Brain pericyte (primary cell): Measurements from ENCODE around the gene PLA2G4F.
"Not testable (repeated sequence)": the region's sequence is repeated elsewhere in the genome, so short reads cannot be mapped to it uniquely, and the experiment has no call there.

Experiments
- DNase-seq: peaks from one replicate; pipeline ENCODE4 v3.0.0-alpha.2; 2012; ENCODE audit warnings: low read depth, low spot score

Gene PLA2G4F

DNA sequence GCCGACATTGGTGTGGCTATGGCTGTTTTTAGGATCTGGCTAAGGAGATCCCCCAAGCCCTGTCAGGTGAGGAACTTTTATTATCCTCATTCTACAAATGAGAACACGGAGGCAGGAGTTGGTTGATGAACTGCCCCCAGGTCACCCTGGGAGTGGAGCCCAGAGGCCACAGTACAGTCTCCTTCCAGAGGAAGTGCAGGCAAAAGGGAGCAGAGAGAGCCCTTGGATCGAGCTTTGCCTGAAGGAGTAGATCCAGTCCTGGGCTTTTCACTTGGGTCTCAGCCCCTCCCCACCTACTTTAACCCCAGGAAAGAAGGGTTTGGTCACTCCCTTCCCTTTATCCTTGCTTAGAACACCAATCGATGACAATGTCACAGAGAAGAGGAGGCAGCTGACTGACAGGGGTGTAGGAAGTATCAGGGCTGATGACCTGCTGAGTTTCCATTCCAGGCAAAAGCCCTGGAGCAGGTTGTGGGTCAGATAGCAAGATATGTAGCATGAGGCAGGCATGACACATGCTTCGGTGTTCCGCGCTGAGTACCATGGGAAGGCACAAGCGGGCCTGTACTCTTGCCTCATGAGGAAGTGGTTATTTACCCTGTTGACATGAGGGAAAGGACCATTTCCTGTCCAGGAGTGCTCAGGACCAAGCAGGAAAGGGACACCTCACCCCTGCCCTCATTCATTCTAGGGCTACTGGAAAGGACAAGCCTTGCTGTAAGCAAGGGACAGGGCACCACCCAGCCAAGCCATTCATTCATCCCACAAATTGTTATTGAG lies 56.2 kb downstream of the PLA2G4F start:
- DNase-seq: no peak

DNA sequence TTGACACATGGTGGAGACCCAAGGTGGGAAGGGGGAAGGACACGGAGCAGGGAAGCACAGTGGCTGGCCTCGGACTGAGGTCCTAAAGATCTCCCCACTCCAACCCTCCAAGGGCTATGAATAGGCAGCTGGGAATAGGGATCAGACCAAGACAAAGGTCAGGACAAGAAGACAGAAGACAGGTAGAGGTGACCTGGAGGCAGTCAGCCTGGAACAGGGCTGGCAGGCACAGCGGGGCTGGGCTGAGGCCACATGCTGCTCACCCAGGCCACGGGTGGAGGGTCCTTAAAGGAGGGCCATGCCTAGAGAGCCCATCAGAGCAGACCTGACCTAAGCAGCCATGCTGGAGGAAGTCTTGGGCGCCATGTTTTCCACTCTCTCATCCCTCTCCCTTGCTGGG lies 59.4 kb downstream of the PLA2G4F start:
- no peak for DNase-seq

DNA sequence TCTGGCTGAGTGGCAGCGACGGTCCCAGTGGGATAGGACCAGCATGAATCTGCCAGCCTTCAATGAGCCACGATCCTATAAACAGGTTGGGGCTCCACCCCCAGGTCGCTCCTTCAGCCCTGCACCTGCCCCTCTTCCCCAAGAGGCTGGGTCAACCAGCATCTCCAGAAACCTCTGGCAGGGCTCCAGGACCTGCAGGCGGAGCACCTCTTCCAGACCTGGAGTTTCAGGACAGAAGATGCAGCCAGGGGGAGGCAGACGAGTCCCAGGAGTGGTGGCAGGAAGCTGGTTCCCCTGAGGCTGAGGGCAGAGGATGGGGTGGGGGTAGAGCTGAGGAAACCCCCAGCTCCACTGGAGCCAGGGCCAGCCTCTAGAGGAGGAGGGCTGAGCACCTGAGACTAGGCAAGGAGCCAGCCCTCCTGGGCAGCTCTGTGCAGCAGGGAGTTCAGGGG lies 61.9 kb downstream of the PLA2G4F start, which contains the start of gene PLA2G4D:
PLA2G4D (minus strand) TSS at position 51 of the 452 bp plus-strand sequence. CDS start 103 bp downstream, outside the sequence.
- no peak for DNase-seq

DNA sequence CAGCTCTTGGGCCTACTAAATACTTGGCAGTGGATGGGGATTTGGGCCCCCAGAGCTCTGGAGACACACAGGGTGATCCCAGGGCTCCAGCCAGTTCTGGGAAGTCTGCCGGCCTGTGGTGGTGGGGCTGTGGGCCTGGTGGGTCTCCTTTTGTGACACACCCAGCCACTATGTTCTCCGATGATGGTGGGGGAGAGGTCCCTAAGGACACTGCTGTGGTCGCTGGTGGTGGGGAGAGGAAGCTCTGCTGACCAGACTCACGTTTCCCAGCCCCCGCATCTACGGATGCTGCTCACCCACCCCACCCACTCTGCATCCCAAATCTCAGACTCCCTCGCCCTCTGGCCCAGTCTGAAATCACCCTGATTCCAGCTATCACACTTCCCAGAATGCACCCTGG lies 62.5 kb downstream of the PLA2G4F start:
- no peak for DNase-seq

DNA sequence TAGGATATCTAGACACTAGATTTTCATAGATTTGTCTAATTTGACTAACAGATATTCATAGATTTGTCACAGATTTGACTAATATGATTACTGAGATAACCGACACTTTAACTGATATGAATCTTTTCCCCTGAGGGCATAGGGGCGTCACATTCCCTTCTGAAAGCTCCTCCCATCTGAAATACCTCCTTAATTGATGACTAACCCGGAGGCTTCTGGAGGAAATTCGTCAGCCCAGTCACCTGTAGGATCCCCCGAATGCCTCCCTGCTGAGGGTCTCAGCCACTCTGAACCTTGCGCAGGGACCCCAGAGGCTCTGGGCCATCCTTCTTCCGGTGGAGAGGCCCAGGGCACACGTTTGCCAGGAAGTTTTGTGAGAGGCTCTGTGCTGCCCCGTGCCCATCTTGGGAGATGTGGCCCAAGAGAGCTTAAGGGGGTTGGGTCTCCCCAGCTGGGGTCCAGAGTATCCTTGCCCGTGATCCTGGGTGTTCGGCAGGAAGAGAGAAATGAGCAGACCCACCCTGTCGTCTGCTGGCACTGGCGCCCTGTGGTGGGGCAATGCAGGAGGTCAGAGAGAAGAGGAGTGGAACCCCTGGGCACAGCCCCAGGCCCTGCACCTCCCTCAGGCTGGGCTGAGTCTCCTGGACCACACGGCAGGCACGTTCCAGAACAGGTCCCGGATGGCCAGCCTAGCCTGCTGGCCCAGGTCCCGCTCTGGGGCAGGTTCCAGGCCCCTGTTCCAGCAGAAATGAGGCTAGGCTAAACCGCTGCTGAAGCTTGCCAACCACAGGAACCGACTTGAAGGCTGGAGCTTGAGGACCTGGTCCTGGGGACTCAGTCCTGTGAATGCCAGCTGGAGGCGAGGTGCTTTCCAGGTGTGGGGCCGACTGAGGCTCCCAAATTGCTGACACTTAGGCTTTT lies 63.8 kb downstream of the PLA2G4F start:
- no peak for DNase-seq

DNA sequence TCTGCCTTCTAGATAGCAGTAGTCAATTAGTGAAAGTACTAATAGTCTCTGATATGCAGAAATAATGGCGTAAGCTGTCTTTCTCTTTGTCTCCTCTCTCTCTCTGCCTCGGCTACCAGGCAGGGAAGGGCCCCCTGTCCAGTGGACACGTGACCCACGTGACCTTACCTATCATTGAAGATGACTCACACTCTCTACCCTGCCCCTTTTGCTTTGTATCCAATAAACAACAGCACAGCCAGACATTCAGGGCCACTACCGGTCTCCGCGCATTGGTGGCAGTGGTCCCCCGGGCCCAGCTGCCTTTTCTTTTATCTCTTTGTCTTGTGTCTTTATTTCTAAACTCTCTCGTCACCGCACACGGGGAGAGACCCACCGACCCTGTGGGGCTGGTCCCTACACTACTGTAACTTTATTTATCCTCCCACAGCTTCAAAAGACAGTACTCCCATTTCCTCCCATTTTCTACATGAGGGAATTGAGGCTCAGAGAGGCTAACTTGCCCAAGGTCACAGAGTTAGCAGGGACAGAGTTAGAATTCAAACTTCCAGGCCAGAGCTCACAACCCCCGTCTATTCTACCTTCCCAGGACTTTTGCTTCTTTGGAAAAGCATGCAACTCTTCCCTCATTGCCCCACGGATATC lies 64.6 kb downstream of the PLA2G4F start:
- DNase-seq: not testable (repeated sequence)

DNA sequence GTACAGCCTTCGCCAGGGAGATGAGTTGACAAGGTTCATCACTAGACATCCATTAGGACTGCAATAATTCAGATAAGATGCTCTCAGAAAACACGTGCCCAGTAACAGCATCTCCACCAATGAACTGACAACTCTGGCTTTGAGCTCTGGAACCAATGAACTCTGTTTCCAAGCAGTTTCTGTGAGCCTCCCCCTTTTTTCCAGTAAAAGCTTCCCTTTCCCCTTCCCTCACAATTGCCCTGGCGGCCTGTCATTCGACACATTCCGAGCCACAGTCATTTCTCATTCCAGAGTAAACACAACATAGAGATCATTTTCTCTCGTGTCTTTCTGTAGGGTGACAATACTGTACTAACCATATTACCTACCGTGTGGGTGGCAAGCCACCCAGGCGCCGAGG lies 65.7 kb downstream of the PLA2G4F start:
- no peak for DNase-seq

DNA sequence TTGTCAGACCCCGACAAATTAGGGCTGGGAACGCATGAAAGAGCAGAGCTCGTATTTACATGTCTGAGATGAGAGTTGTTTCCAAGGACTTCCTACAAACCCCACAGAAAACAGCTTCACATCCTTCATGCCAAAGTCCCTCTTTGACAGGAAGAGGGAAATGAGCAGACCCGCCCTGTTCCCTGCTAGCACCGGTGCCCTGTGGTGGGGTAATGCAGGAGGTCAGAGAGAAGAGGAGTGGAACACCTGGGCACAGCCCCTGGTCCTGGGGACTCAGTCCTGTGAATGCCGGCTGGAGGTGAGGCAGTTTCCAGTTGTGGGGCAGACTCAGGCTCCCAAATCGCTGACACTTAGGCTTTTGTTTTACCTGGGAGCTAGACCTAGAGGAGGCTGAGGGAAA lies 66.1 kb downstream of the PLA2G4F start:
- DNase-seq: no peak

DNA sequence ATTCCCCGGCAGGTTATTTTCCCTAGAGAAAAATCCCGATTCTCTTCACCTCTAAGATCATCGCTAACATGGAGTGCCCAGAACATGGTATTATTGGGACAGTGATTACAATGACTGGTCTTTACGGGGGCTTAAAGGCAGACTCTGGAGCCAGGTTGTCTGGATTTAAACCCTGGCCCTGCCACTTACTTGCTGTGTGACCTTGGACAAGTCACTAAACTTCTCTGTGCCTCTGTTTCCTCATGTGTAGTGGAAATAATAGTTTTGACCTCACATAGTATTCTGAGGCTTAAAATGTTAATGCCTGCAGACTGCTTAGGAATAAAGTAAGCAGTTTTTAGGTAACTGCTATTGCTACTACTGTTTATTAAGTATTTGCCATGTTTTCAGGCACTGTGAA lies 66.5 kb downstream of the PLA2G4F start:
- DNase-seq: no peak
